Tibial artery (tissue), 4 donors: Measurements from ENCODE around the gene PSAP.
A peak's percentile ranks its signal among the peaks of the same experiment; 100 is the strongest.
"Not testable (repeated sequence)": the region's sequence is repeated elsewhere in the genome, so short reads cannot be mapped to it uniquely, and the experiment has no call there.

ENCODE experiments used
- DNase-seq, 2 donors: peaks; one replicate each; pipeline ENCODE4 v3.0.0-alpha.2; 2019
- H3K27ac ChIP-seq, 2 donors: fragments of 200-600 bp; sonication (generic) in 1 of 2; 1 replicate in 1 of 2; 2 replicates in 1 of 2; pipeline ENCODE4 v1.5.1; 2018 to 2019; ENCODE audit warnings: mild to moderate bottlenecking in 1 of 2
- H3K27me3 ChIP-seq, 2 donors: fragments of 200-600 bp; sonication (generic) in 1 of 2; one replicate each; pipeline versions ENCODE4 v1.5.1 to v1.6.0; 2016 to 2019
- H3K36me3 ChIP-seq, 3 donors: fragments of 200-600 bp; sonication (generic) in 2 of 3; one replicate each; pipeline ENCODE4 v1.5.1; 2016 to 2019; ENCODE audit warnings: mild to moderate bottlenecking in 2 of 3
- H3K4me1 ChIP-seq, 4 donors: fragments of 200-600 bp; sonication (generic) in 2 of 4; 1 replicate in 3 of 4; 2 replicates in 1 of 4; pipeline ENCODE4 v1.5.1; 2016 to 2019
- H3K4me3 ChIP-seq, 2 donors: fragments of 200-600 bp; sonication (generic) in 1 of 2; 1 replicate in 1 of 2; 2 replicates in 1 of 2; pipeline ENCODE4 v1.5.1; 2018 to 2019; ENCODE audit warnings: mild to moderate bottlenecking in 2 of 2
- H3K9me3 ChIP-seq, 3 donors: fragments of 200-600 bp; sonication (generic) in 1 of 3; one replicate each; pipeline ENCODE4 v1.5.1; 2016 to 2019
- intact Hi-C: fragments of 100-400 bp; cut with DNase I; formaldehyde crosslinking; loops from one replicate; pipeline ENCODE4 v1.15.0; 2023; ENCODE audit warnings: low total_unique reads
- TF ChIP-seq, protein P1 (sequence below), 2 experiments: fragments of 200-600 bp in 1 of 2; fragments of 450-650 bp in 1 of 2; IDR thresholded peaks; one replicate each; pipeline ENCODE4 v1.5.1; 2017 to 2019; ENCODE audit warnings: antibody characterized with exemption in 2 of 2, mild to moderate bottlenecking in 1 of 2, moderate library complexity in 1 of 2

PSAP gene

DNA sequence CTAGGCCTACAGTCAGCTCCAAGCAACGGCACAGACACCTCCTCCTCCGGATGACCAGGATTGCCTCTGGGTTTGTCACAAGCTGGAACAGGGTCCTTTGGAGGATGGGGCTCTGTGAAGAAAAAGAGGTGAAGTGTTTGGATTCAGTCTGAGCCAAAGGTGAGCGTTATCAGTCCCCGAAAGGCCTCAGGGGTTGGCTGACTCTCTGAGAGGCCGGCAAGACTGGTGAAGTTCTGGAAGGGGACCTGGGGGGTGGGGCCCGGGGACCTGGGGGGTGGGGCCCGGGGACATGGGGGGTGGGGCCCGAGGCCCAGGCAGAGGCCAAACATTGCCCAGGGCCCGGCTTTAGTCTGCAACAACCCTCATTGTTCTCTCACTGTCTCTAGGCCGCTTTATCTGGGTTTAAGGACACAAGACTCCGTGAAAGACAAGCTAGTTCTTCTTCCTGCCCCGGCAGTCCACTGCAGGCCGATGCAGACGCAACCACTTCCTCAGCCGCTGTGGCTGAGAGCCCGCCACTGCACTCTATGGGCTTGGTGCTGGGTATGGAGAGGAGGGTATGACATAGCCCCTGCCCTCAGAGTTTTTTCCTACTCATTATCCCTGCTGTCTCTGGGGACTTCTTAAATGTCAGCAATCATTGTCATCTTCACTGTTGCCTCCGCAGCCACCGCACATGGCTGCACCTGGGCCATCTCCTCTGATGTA is 27.4 kb upstream of the PSAP start:
- Histone ChIP-seq H3K4me3 (no peak overlapping the region), H3K27ac (no peak overlapping the region), H3K27me3 (no peaks in the 10 kb centered on the region), H3K9me3 (no peaks in the 10 kb centered on the region), H3K4me1 (no peaks in the 10 kb centered on the region), H3K36me3 (no peaks in the 10 kb centered on the region)
- DNase-seq: no peak
- TF ChIP-seq, protein P1, sequence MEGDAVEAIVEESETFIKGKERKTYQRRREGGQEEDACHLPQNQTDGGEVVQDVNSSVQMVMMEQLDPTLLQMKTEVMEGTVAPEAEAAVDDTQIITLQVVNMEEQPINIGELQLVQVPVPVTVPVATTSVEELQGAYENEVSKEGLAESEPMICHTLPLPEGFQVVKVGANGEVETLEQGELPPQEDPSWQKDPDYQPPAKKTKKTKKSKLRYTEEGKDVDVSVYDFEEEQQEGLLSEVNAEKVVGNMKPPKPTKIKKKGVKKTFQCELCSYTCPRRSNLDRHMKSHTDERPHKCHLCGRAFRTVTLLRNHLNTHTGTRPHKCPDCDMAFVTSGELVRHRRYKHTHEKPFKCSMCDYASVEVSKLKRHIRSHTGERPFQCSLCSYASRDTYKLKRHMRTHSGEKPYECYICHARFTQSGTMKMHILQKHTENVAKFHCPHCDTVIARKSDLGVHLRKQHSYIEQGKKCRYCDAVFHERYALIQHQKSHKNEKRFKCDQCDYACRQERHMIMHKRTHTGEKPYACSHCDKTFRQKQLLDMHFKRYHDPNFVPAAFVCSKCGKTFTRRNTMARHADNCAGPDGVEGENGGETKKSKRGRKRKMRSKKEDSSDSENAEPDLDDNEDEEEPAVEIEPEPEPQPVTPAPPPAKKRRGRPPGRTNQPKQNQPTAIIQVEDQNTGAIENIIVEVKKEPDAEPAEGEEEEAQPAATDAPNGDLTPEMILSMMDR (IDR thresholded peaks at IDR 0.05): no peak
- intact Hi-C loops: no loop called here

GRCh38 chr10:71877821-71878220 is 26.8 kb upstream of the PSAP start:
- no peaks in the 10 kb centered on the region for H3K36me3 ChIP-seq
- intact Hi-C loops: no loop called here
- no peak overlapping the region for H3K4me3 ChIP-seq
- no peaks in the 10 kb centered on the region for H3K4me1 ChIP-seq
- no peak overlapping the region for H3K27ac ChIP-seq
- H3K27me3 ChIP-seq: no peaks in the 10 kb centered on the region
- no peaks in the 10 kb centered on the region for H3K9me3 ChIP-seq
- DNase-seq: no peak
- TF ChIP-seq, protein P1 (IDR thresholded peaks at IDR 0.05): no peak

GRCh38 chr10:71874680-71875354 is 23.8 kb upstream of the PSAP start:
- intact Hi-C loops, DNase-seq, H3K27ac ChIP-seq: not testable (repeated sequence)

GRCh38 chr10:71873582-71874211 is 22.6 kb upstream of the PSAP start:
- no peak overlapping the region for H3K4me3 ChIP-seq
- no peaks in the 10 kb centered on the region for H3K36me3 ChIP-seq
- no peaks in the 10 kb centered on the region for H3K27me3 ChIP-seq
- no peak overlapping the region for H3K27ac ChIP-seq
- intact Hi-C loops: no loop called here
- H3K9me3 ChIP-seq: no peaks in the 10 kb centered on the region
- H3K4me1 ChIP-seq: peaks cover 0 to 5% (median 4%) of the 10 kb centered on the region in 4 donors
- TF ChIP-seq, protein P1 (IDR thresholded peaks at IDR 0.05): no peak
- no peak for DNase-seq

More at GRCh38 chr10:71874680-71875354, 23.8 kb upstream of the PSAP start:
- H3K9me3 ChIP-seq, H3K4me3 ChIP-seq, H3K27me3 ChIP-seq, H3K36me3 ChIP-seq, H3K4me1 ChIP-seq: not testable (repeated sequence)

DNA sequence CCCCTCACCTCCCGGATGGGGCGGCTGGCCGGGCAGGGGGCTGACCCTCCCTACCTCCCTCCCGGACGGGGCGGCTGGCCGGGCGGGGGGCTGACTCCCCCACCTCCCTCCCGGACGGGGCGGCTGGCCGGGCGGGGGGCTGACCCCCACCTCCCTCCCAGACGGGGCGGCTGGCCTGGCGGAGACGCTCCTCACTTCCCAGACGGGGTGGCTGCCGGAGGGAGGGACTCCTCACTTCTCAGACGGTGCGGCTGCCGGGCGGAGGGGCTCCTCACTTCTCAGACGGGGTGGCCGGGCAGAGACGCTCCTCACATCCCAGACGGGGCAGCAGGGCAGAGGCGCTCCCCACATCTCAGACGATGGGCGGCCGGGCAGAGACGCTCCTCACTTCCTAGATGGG is 18.6 kb upstream of the PSAP start:
- DNase-seq, intact Hi-C loops, H3K4me3 ChIP-seq, H3K27ac ChIP-seq, H3K27me3 ChIP-seq, H3K36me3 ChIP-seq, H3K9me3 ChIP-seq: not testable (repeated sequence)
- peaks cover 0 to 11% (median 4%) of the 10 kb centered on the region in 4 donors for H3K4me1 ChIP-seq

- TF ChIP-seq, protein P1 (IDR thresholded peaks at IDR 0.05): no peak
- no peak overlapping the region for H3K27ac ChIP-seq
- no peaks in the 10 kb centered on the region for H3K36me3 ChIP-seq
- no peaks in the 10 kb centered on the region for H3K9me3 ChIP-seq
- intact Hi-C loops: no loop called here
- DNase-seq: peak; percentile 75 to 80
- H3K4me1 ChIP-seq: peaks cover 0 to 11% (median 4%) of the 10 kb centered on the region in 4 donors
- no peaks in the 10 kb centered on the region for H3K27me3 ChIP-seq
- no peak overlapping the region for H3K4me3 ChIP-seq
Measured at GRCh38 chr10:71868192-71868697, 17.2 kb upstream of the PSAP start.
